HL-60 (cell line): ENCODE results near the gene SLCO2A1.

ENCODE experiments used
- DNase-seq, 2 experiments: peaks; one replicate each; pipeline ENCODE4 v3.0.0-alpha.2; 2010 to 2020; ENCODE audit warnings: low read depth in 1 of 2, low spot score in 1 of 2
- H3K27ac ChIP-seq: fragments of 250-450 bp; sonication (Bioruptor Pico); replicated peaks from 2 replicates; pipeline ENCODE4 v1.5.1; 2020; ENCODE audit warnings: mild to moderate bottlenecking, moderate library complexity
- H3K27me3 ChIP-seq: fragments of 250-450 bp; sonication (Bioruptor Pico); 2 replicates; pipeline ENCODE4 v1.5.1; 2021; ENCODE audit warnings: mild to moderate bottlenecking, moderate library complexity; ENCODE audit not compliant: insufficient read depth, poor library complexity, severe bottlenecking
- H3K4me3 ChIP-seq: replicated peaks from 2 replicates; pipeline ENCODE4 v1.5.1; 2011; ENCODE audit warnings: mild to moderate bottlenecking, control low read depth, low read length; ENCODE audit not compliant: insufficient read depth
- GABPA ChIP-seq: IDR thresholded peaks from 2 replicates; pipeline ENCODE4 v1.6.1; 2012; ENCODE audit warnings: low read depth
- POLR2AphosphoS5 ChIP-seq: IDR thresholded peaks from 2 replicates; pipeline ENCODE4 v1.6.1; 2012; ENCODE audit warnings: low read depth
- SPI1 ChIP-seq: IDR thresholded peaks from 2 replicates; pipeline ENCODE4 v1.6.1; 2012; ENCODE audit warnings: low read depth, mild to moderate bottlenecking, borderline replicate concordance
- TF ChIP-seq, protein P1 (sequence below): IDR thresholded peaks from 2 replicates; pipeline ENCODE4 v1.6.1; 2012; ENCODE audit warnings: low read depth; ENCODE audit not compliant: insufficient replicate concordance
- TF ChIP-seq, protein P2 (sequence below): IDR thresholded peaks from one replicate; pipeline ENCODE4 v1.5.1; 2011; ENCODE audit warnings: low read length, control low read depth, inconsistent platforms; ENCODE audit not compliant: insufficient read depth

SLCO2A1 gene

DNA sequence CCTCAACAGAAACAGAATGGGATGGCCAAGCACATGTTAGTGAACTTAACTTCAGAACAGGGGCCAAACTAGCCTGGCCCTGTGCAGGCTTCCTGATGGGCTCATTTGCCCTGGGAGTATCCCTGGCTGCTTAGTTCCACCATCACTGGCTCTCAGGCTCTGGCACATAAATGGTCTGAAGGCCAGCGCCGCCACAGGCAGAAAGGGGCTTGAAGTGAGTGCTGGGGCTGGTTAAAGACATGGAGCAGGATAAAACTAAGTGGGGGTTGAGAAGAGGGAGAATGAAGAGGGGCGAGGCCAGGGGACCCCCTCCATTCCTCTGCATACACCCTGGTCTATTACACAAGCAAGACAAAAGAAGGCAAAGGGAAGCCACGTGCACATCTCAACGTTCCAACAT is 12.2 kb downstream of the SLCO2A1 start:
- no peak for DNase-seq
- Histone ChIP-seq H3K27ac (no peak overlapping the region), H3K4me3 (no peak overlapping the region), H3K27me3 (no peaks in the 10 kb centered on the region)
- TF ChIP-seq, protein P1, sequence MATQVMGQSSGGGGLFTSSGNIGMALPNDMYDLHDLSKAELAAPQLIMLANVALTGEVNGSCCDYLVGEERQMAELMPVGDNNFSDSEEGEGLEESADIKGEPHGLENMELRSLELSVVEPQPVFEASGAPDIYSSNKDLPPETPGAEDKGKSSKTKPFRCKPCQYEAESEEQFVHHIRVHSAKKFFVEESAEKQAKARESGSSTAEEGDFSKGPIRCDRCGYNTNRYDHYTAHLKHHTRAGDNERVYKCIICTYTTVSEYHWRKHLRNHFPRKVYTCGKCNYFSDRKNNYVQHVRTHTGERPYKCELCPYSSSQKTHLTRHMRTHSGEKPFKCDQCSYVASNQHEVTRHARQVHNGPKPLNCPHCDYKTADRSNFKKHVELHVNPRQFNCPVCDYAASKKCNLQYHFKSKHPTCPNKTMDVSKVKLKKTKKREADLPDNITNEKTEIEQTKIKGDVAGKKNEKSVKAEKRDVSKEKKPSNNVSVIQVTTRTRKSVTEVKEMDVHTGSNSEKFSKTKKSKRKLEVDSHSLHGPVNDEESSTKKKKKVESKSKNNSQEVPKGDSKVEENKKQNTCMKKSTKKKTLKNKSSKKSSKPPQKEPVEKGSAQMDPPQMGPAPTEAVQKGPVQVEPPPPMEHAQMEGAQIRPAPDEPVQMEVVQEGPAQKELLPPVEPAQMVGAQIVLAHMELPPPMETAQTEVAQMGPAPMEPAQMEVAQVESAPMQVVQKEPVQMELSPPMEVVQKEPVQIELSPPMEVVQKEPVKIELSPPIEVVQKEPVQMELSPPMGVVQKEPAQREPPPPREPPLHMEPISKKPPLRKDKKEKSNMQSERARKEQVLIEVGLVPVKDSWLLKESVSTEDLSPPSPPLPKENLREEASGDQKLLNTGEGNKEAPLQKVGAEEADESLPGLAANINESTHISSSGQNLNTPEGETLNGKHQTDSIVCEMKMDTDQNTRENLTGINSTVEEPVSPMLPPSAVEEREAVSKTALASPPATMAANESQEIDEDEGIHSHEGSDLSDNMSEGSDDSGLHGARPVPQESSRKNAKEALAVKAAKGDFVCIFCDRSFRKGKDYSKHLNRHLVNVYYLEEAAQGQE, result no peak
- TF ChIP-seq GABPA (no peak), SPI1 (no peak), POLR2AphosphoS5 (no peak)
- TF ChIP-seq, protein P2, sequence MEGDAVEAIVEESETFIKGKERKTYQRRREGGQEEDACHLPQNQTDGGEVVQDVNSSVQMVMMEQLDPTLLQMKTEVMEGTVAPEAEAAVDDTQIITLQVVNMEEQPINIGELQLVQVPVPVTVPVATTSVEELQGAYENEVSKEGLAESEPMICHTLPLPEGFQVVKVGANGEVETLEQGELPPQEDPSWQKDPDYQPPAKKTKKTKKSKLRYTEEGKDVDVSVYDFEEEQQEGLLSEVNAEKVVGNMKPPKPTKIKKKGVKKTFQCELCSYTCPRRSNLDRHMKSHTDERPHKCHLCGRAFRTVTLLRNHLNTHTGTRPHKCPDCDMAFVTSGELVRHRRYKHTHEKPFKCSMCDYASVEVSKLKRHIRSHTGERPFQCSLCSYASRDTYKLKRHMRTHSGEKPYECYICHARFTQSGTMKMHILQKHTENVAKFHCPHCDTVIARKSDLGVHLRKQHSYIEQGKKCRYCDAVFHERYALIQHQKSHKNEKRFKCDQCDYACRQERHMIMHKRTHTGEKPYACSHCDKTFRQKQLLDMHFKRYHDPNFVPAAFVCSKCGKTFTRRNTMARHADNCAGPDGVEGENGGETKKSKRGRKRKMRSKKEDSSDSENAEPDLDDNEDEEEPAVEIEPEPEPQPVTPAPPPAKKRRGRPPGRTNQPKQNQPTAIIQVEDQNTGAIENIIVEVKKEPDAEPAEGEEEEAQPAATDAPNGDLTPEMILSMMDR, result no peak

DNA sequence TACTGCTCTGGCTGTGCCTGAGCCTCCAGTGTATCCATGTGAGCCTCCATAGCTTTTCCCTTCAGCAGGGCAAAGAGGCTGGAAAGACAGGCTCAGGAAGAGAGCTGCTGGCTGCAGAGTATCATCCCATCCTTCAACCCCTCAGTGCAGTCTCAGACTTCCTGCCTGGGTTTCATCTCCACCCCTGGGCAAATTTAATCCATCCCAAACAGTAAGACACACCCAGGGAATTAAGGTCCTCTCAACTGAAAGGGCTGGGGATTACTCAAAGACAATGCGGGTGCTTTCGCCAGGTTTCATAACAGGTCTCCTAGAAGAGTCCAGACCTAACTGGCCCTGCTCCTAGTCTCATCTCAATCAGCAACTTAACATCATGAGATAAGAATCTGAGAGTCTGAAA is 15.5 kb downstream of the SLCO2A1 start:
- DNase-seq, result no peak
- no peak overlapping the region for H3K27ac ChIP-seq
- H3K4me3 ChIP-seq, result no peak overlapping the region
- H3K27me3 ChIP-seq, result no peaks in the 10 kb centered on the region
- TF ChIP-seq GABPA (no peak), SPI1 (no peak)
- TF ChIP-seq, protein P1, result no peak

DNA sequence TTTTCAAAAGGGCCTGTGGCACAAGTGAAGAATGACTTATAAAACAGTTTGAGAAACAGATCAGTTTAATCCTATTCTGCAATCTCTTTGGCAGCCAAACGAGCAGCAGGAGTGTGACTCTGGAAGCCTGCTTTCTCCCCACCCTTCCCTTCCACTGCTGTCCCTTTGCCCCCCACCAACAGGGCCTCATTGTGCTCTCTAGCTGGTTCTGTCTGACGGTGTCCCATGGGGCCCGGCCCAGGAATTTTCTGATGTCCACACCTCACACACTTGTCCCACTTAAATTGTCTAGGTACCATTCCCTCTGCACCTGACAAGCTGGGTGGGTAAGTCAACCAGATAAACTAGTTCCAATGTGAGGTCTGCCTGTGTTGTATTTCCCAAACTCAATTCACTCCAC is 16.4 kb downstream of the SLCO2A1 start:
- no peak for DNase-seq
- TF ChIP-seq POLR2AphosphoS5 (no peak), SPI1 (no peak), GABPA (no peak)
- TF ChIP-seq, protein P1, result no peak
- TF ChIP-seq, protein P2, result no peak
- H3K27ac ChIP-seq, result no peak overlapping the region

DNA sequence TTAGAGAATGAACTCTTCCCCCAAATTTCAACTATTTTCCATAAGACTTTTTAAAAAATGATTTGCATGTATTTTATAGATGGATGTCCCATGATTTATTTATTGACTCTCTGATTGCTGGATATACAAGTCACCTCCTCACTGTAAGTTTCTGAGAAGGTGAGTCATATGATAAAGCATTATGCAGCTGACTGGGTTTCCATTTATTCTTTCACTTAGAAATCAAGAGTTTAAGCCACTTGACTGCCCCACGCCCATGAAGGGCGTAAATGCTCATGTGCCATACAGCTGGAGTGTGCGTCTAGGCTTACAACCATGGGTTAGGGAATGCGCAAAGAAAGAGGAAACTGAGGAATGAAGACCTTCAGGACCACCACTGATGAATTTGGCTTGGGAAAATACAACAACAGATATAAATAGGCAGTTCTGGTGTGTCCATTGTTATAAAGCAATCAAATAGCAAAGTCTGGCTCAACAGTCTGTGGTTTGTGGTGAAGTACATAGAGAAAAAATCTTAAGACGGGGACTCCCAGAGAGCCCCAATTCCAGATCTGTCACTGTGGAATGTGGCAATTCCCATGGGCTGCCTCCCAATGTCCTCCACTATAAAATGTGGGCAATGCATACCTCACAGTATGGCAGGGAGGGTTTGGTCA is 20.3 kb downstream of the SLCO2A1 start:
- Histone ChIP-seq H3K27ac (no peak overlapping the region), H3K27me3 (peaks cover 2% of the 10 kb centered on the region), H3K4me3 (no peak overlapping the region)
- TF ChIP-seq, protein P1, result no peak
- TF ChIP-seq POLR2AphosphoS5, result no peak
- no peak for TF ChIP-seq SPI1
- TF ChIP-seq, protein P2, result no peak
- no peak for TF ChIP-seq GABPA
- DNase-seq, result no peak

More for the DNA sequence above, 16.4 kb downstream of the SLCO2A1 start:
- H3K27me3 ChIP-seq, result no peaks in the 10 kb centered on the region
- no peak overlapping the region for H3K4me3 ChIP-seq
